ENCODE measurements around the gene COLGALT1. TPM values are rescaled to one million over a fixed set of nuclear protein-coding genes. Genes with fewer than 3 reads are reported as not detected.

The COLGALT1 gene
- total RNA-seq, 4 donors from 2014 or later: 54.2 to 92.6 (median 61.5) TPM

- Histone ChIP-seq H3K27ac (replicated peaks in 1 of 4) (peak overlapping the region; percentile 72 to 87 (median 87)), H3K9me3 (no peaks in the 10 kb centered on the region), H3K27me3 (peaks cover 0 to 3% (median 0%) of the 10 kb centered on the region in 4 donors), H3K4me3 (peak overlapping the region; percentile 73 to 99 (median 98)), H3K4me1 (peaks cover 33 to 60% (median 43%) of the 10 kb centered on the region in 4 donors), H3K36me3 (peaks cover 5 to 26% (median 20%) of the 10 kb centered on the region in 4 donors)
- DNase-seq (ENCODE audit: extremely low spot score): no peak
- intact Hi-C loops (cut with DNase I): no loop called here
- no peak for TF ChIP-seq POLR2AphosphoS5 (IDR thresholded peaks at IDR 0.05)
- WGBS: 12% methylated on average over 18 of the region's 19 CpGs
These were observed 425 bp upstream of the COLGALT1 start for GRCh38 chr19:17554968-17555479.

GRCh38 chr19:17555929-17556813 lies 722 bp downstream of the COLGALT1 start:
- 11% methylated on average over 35 of the region's 46 CpGs for WGBS
- H3K27me3 ChIP-seq: peaks cover 0 to 3% (median 0%) of the 10 kb centered on the region in 4 donors
- intact Hi-C loops (cut with DNase I): no loop called here
- H3K27ac ChIP-seq (replicated peaks in 1 of 4): peak overlapping the region; percentile 72 to 87 (median 87)
- H3K9me3 ChIP-seq: no peaks in the 10 kb centered on the region
- H3K36me3 ChIP-seq: peaks cover 17 to 37% (median 31%) of the 10 kb centered on the region in 4 donors
- DNase-seq (ENCODE audit: extremely low spot score): no peak
- H3K4me1 ChIP-seq: peaks cover 36 to 61% (median 46%) of the 10 kb centered on the region in 4 donors
- TF ChIP-seq POLR2AphosphoS5 (IDR thresholded peaks at IDR 0.05): peak; percentile 5 to 56
- no peak for TF ChIP-seq POLR2A (IDR thresholded peaks at IDR 0.05; ENCODE audit: low read depth)
- TF ChIP-seq CTCF (IDR thresholded peaks at IDR 0.05): no peak
- no peak for TF ChIP-seq EP300 (IDR thresholded peaks at IDR 0.05)
- H3K4me3 ChIP-seq: peak overlapping the region; percentile 73 to 99 (median 98)

- DNase-seq (ENCODE audit: extremely low spot score): no peak
- no peak for TF ChIP-seq CTCF (IDR thresholded peaks at IDR 0.05)
- TF ChIP-seq POLR2A (IDR thresholded peaks at IDR 0.05; ENCODE audit: low read depth): no peak
- no peak for TF ChIP-seq EP300 (IDR thresholded peaks at IDR 0.05)
- TF ChIP-seq POLR2AphosphoS5 (IDR thresholded peaks at IDR 0.05): no peak
- H3K27me3 ChIP-seq: peaks cover 0 to 3% (median 0%) of the 10 kb centered on the region in 4 donors
- peak overlapping the region in 2 of 4 donors; percentile 87 for H3K27ac ChIP-seq (replicated peaks in 1 of 4)
- no peaks in the 10 kb centered on the region for H3K9me3 ChIP-seq
- H3K36me3 ChIP-seq: peaks cover 17 to 45% (median 35%) of the 10 kb centered on the region in 4 donors
- 90% methylated on average over 7 of the region's 7 CpGs for WGBS
- intact Hi-C loops (cut with DNase I): no loop called here
- peak overlapping the region; percentile 73 to 99 (median 98) for H3K4me3 ChIP-seq
- peaks cover 36 to 61% (median 49%) of the 10 kb centered on the region in 4 donors for H3K4me1 ChIP-seq
These were observed 1.5 kb downstream of the COLGALT1 start for GRCh38 chr19:17556995-17557394.

GRCh38 chr19:17557466-17557865 lies 2.0 kb downstream of the COLGALT1 start:
- H3K4me3 ChIP-seq: no peak overlapping the region
- intact Hi-C loops (cut with DNase I): no loop called here
- peaks cover 17 to 50% (median 40%) of the 10 kb centered on the region in 4 donors for H3K36me3 ChIP-seq
- H3K27ac ChIP-seq (replicated peaks in 1 of 4): no peak overlapping the region
- peaks cover 0 to 3% (median 0%) of the 10 kb centered on the region in 4 donors for H3K27me3 ChIP-seq
- TF ChIP-seq POLR2AphosphoS5 (IDR thresholded peaks at IDR 0.05): no peak
- no peak for TF ChIP-seq POLR2A (IDR thresholded peaks at IDR 0.05; ENCODE audit: low read depth)
- no peak for TF ChIP-seq CTCF (IDR thresholded peaks at IDR 0.05)
- TF ChIP-seq EP300 (IDR thresholded peaks at IDR 0.05): no peak
- 79% methylated on average over 9 of the region's 9 CpGs for WGBS
- peaks cover 36 to 61% (median 49%) of the 10 kb centered on the region in 4 donors for H3K4me1 ChIP-seq
- no peak for DNase-seq (ENCODE audit: extremely low spot score)
- H3K9me3 ChIP-seq: no peaks in the 10 kb centered on the region

GRCh38 chr19:17560205-17560595 lies 4.8 kb downstream of the COLGALT1 start:
- peaks cover 0 to 3% (median 0%) of the 10 kb centered on the region in 4 donors for H3K27me3 ChIP-seq
- 65% methylated on average over 13 of the region's 14 CpGs for WGBS
- intact Hi-C loops (cut with DNase I): no loop called here
- no peaks in the 10 kb centered on the region for H3K9me3 ChIP-seq
- peaks cover 27 to 38% (median 35%) of the 10 kb centered on the region in 4 donors for H3K4me1 ChIP-seq
- H3K4me3 ChIP-seq: no peak overlapping the region
- TF ChIP-seq POLR2AphosphoS5 (IDR thresholded peaks at IDR 0.05) (peak; percentile 6 to 48), EP300 (IDR thresholded peaks at IDR 0.05) (no peak), POLR2A (IDR thresholded peaks at IDR 0.05; ENCODE audit: low read depth) (no peak), CTCF (IDR thresholded peaks at IDR 0.05) (no peak)
- peaks cover 22 to 74% (median 59%) of the 10 kb centered on the region in 4 donors for H3K36me3 ChIP-seq
- no peak for DNase-seq (ENCODE audit: extremely low spot score)
- H3K27ac ChIP-seq (replicated peaks in 1 of 4): peak overlapping the region; percentile 19 to 58 (median 49)

Measured in esophagus muscularis mucosa (tissue), 4 donors.